Activated naive CD4-positive, alpha-beta T cell treated with anti-CD3 and anti-CD28 coated beads for 36 hours (primary cell): ENCODE measurements around the gene MRPL11. TPM values are rescaled to one million over a fixed set of nuclear protein-coding genes. Genes with fewer than 3 reads are reported as not detected.
"Not testable (repeated sequence)": the region's sequence is repeated elsewhere in the genome, so short reads cannot be mapped to it uniquely, and the experiment has no call there.

Source experiments
- CTCF ChIA-PET: fragments of 350-600 bp; sonication (Branson Sonifier 250); formaldehyde crosslinking; loops from one replicate; lab custom pipeline; 2021; ENCODE audit warnings: antibody characterized with exemption; lab: Charles Lee
- DNase-seq: peaks from one replicate; pipeline ENCODE4 v3.0.0-alpha.2; 2020
- H3K27ac Mint-ChIP-seq: one replicate; pipeline ENCODE4 v1.8.0; 2021; ENCODE audit warnings: mild to moderate bottlenecking, mixed read lengths
- H3K27me3 Mint-ChIP-seq: one replicate; pipeline ENCODE4 v1.8.0; 2021; ENCODE audit warnings: low read depth, mixed read lengths
- H3K36me3 Mint-ChIP-seq: one replicate; pipeline ENCODE4 v1.8.0; 2021; ENCODE audit warnings: low read depth, mixed read lengths
- H3K4me1 Mint-ChIP-seq: one replicate; pipeline ENCODE4 v1.8.0; 2021; ENCODE audit warnings: low read depth, mixed read lengths
- H3K4me3 Mint-ChIP-seq: one replicate; pipeline ENCODE4 v1.8.0; 2021; ENCODE audit warnings: mild to moderate bottlenecking, moderate library complexity, mixed read lengths
- H3K9me3 Mint-ChIP-seq: one replicate; pipeline ENCODE4 v1.8.0; 2021; ENCODE audit warnings: mixed read lengths
- intact Hi-C: fragments of 100-400 bp; cut with micrococcal nuclease; formaldehyde crosslinking; loops from one replicate; pipeline ENCODE4 v1.15.1; 2023
- total RNA-seq, 2 experiments: library from RNA; stranded (reverse); gene quantifications; one replicate each; pipeline ENCODE4 v1.2.3, GENCODE V29; 2021

MRPL11 gene
- total RNA-seq, 2 experiments from 2014 or later = 143 to 144 TPM

DNA sequence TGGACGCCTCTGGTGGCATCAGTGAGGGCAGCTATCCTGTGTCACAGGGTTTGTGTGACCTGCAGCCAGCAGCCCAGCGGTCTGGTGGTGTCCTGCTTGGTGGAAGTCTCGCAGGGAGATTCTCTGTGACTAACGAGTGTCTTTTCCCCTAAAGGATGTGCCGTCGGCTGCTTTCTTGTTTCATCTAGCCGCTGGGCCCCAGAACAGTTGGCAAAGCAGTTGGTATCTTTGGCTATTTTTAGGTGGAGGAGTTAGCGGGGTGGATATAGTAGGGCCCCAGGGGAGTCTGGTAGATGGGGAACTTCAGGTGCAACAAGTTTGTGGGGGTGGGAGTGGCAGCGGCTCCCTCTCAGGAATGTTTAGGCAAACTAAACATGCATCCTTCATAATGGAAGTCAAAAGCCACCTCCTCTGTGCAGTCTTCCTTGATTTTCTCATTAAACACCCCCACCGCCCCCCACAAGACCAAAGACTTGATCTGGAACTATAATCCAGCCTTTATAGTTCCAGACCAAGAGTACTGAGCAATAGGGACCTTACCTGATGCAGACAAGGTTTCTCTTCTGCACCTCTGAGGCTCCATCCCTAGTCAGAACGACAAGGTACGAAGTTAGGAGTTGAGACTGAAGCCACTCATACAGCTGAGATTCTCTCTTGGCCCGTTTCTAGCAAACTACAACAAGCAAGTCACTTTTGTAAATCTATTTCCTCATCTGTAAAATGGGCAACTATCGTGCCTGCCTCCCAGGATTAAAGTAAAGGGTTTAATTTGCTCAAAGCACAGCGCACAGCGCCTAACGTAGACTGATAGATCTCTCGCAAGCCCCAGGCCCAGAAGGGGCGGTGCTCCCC lies 27.0 kb upstream of the MRPL11 start:
- H3K4me1 Mint-ChIP-seq = peaks cover 33% of the 10 kb centered on the region
- H3K9me3 Mint-ChIP-seq = peaks cover 2% of the 10 kb centered on the region
- intact Hi-C loops = loop anchor here (1.0 to 2.0 kb wide), 4 partner anchors 15 to 47 kb away; partner anchors contain the start of genes BBS1 and DPP3
- H3K27me3 Mint-ChIP-seq = no peaks in the 10 kb centered on the region
- no peaks in the 10 kb centered on the region for H3K36me3 Mint-ChIP-seq
- peak overlapping the region; percentile 82 for H3K4me3 Mint-ChIP-seq
- H3K27ac Mint-ChIP-seq = no peak overlapping the region
- CTCF ChIA-PET = interaction anchor here (0.8 to 1.0 kb wide), 2 partner anchors 11 to 27 kb away, joined by 3 to 4 read pairs; partner anchors contain the start of gene MRPL11
- no peak for DNase-seq

DNA sequence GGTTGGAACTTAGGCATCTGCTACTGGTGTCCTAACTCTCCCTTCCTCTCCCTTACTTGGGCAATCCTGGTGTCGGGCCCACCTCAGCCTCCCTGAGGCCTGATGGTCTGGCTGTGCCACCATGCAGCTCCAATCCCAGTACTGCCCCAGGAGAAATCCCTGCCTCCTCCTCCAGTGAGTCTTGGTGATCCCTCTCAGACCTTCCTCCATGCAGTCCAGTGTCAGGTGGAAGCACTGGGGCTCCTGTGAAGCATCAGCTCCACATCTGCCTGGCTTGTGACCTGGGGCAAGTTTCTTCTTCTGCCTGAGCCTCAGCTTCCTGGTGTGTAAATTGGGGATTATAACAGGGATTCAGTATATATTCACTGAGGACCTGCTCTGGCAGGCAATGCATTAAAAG lies 26.3 kb upstream of the MRPL11 start:
- no peaks in the 10 kb centered on the region for H3K27me3 Mint-ChIP-seq
- no peak overlapping the region for H3K27ac Mint-ChIP-seq
- H3K4me1 Mint-ChIP-seq = peaks cover 33% of the 10 kb centered on the region
- CTCF ChIA-PET = interaction anchor here (0.8 kb wide), 1 partner anchor 11 kb away, joined by 3 read pairs; no protein-coding TSS in a partner anchor
- no peak overlapping the region for H3K4me3 Mint-ChIP-seq
- DNase-seq = no peak
- peaks cover 2% of the 10 kb centered on the region for H3K9me3 Mint-ChIP-seq
- H3K36me3 Mint-ChIP-seq = no peaks in the 10 kb centered on the region
- intact Hi-C loops = no loop called here

DNA sequence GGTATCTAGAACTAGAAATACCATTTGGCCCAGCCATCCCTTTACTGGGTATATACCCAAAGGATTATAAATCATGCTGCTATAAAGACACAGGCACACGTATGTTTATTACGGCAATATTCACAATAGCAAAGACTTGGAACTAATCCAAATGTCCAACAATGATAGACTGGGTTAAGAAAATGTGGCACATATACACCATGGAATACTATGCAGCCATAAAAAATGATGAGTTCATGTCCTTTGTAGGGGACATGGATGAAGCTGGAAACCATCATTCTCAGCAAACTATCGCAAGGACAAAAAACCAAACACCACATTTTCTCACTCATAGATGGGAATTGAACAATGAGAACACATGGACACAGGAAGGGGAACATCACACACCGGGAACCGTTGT lies 25.5 kb upstream of the MRPL11 start:
- H3K36me3 Mint-ChIP-seq, H3K4me3 Mint-ChIP-seq, DNase-seq, H3K27ac Mint-ChIP-seq, H3K9me3 Mint-ChIP-seq, CTCF ChIA-PET, H3K27me3 Mint-ChIP-seq, intact Hi-C loops: not testable (repeated sequence)
- H3K4me1 Mint-ChIP-seq = peaks cover 37% of the 10 kb centered on the region

- intact Hi-C loops = no loop called here
- no peak for DNase-seq
- H3K36me3 Mint-ChIP-seq = no peaks in the 10 kb centered on the region
- peaks cover 2% of the 10 kb centered on the region for H3K9me3 Mint-ChIP-seq
- H3K4me1 Mint-ChIP-seq = peaks cover 34% of the 10 kb centered on the region
- H3K27me3 Mint-ChIP-seq = no peaks in the 10 kb centered on the region
- no peak overlapping the region for H3K4me3 Mint-ChIP-seq
- peak overlapping the region; percentile 7 for H3K27ac Mint-ChIP-seq
- CTCF ChIA-PET = interaction anchor here (0.7 to 1.2 kb wide), 2 partner anchors 24 to 680 kb away, joined by 3 to 5 read pairs; partner anchors contain the start of gene MRPL11
Observed at GRCh38 chr11:66462911-66463310, 24.3 kb upstream of the MRPL11 start.

DNA sequence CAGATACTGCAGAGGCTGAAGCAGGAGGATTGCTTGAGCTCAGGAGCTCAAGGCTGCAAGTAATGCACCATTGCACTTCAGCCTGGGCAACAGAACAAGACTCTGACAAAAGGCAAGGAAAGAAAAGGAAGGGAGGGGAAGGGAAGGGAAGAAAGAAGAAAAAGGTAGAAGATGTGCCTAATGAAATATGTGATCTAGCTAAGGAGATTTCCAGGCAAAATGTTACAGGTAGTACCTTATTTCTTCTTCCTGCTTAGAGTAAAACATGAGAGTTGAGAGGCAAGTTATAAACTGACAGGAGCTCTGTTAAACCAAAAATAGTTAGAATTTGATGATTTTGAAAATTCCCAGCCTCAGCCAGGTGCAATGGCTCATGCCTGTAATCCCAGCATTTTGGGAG lies 23.4 kb upstream of the MRPL11 start:
- H3K4me3 Mint-ChIP-seq = no peak overlapping the region
- intact Hi-C loops = no loop called here
- H3K9me3 Mint-ChIP-seq = peaks cover 2% of the 10 kb centered on the region
- no peaks in the 10 kb centered on the region for H3K27me3 Mint-ChIP-seq
- no peak overlapping the region for H3K27ac Mint-ChIP-seq
- CTCF ChIA-PET = interaction anchor here (0.5 to 0.8 kb wide), 2 partner anchors 23 to 108 kb away, joined by 3 to 5 read pairs; partner anchors contain the start of gene MRPL11
- H3K36me3 Mint-ChIP-seq = no peaks in the 10 kb centered on the region
- peaks cover 29% of the 10 kb centered on the region for H3K4me1 Mint-ChIP-seq
- DNase-seq = no peak

DNA sequence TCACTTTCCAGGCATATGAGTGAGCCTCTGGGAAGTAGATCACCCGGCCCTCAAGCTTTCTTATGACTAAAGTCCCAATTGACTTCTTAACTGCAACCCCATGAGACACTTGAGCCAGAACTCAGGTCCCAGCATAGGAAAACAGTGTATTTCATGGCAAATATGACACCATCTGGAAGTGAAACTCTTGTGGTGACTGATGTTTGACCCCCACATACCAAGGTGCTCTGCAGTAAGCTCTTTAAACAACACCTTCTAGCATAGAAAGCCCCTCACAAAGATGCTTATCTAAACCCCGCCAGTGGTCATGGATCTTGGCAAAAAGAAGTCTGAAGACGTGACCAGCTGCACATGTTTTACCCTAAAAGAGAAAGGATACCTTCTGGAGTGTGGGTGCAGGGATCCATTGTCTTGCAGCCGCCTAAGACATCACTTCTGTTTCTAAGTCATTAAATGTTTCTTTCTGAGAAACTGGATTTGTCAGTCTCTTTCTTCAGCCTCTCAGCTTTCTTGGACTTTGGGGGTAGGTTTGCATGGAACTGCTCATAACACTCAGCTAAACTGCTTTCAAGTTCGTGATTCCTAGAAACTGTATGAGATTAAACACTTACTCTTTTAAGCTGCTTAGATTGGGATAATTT lies 20.6 kb upstream of the MRPL11 start:
- no peak for DNase-seq
- CTCF ChIA-PET = no interaction called here
- Mint-ChIP-seq H3K27me3 (no peaks in the 10 kb centered on the region), H3K36me3 (no peaks in the 10 kb centered on the region), H3K27ac (no peak overlapping the region), H3K4me3 (no peak overlapping the region), H3K9me3 (peaks cover 2% of the 10 kb centered on the region), H3K4me1 (peaks cover 28% of the 10 kb centered on the region)
- intact Hi-C loops = no loop called here

GRCh38 chr11:66457826-66458225 lies 19.2 kb upstream of the MRPL11 start:
- intact Hi-C loops = no loop called here
- CTCF ChIA-PET = interaction anchor here (1.0 to 1.1 kb wide), 2 partner anchors 40 to 72 kb away, joined by 3 read pairs; no protein-coding TSS in a partner anchor
- peaks cover 29% of the 10 kb centered on the region for H3K4me1 Mint-ChIP-seq
- H3K4me3 Mint-ChIP-seq = no peak overlapping the region
- peaks cover 2% of the 10 kb centered on the region for H3K9me3 Mint-ChIP-seq
- no peaks in the 10 kb centered on the region for H3K36me3 Mint-ChIP-seq
- no peak overlapping the region for H3K27ac Mint-ChIP-seq
- H3K27me3 Mint-ChIP-seq = no peaks in the 10 kb centered on the region
- no peak for DNase-seq

GRCh38 chr11:66454828-66455227 lies 16.2 kb upstream of the MRPL11 start:
- intact Hi-C loops = no loop called here
- no peaks in the 10 kb centered on the region for H3K27me3 Mint-ChIP-seq
- H3K27ac Mint-ChIP-seq = no peak overlapping the region
- H3K4me3 Mint-ChIP-seq = no peak overlapping the region
- peaks cover 23% of the 10 kb centered on the region for H3K4me1 Mint-ChIP-seq
- CTCF ChIA-PET = interaction anchor here (1.1 kb wide), 1 partner anchor 10 kb away, joined by 3 read pairs; no protein-coding TSS in a partner anchor
- H3K9me3 Mint-ChIP-seq = no peaks in the 10 kb centered on the region
- H3K36me3 Mint-ChIP-seq = no peaks in the 10 kb centered on the region
- no peak for DNase-seq

DNA sequence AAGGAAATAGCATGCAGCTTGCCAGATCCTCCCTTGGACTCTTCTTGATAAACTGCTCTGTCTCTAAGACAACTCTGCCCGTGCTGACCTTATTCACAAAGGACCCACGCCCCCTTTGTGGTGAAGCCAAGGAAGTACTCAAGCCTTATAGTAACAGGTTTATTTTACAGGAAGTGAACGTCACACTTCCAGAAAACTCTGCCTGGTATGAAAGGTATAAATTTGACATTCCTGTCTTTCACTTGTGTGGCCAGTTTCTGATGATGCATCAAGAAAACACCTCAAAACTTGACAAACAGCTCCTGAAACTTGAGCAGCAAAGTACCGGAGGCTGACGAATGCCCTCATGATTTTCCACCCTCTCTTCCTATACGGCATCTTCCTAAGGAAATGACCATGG lies 15.6 kb upstream of the MRPL11 start:
- no peaks in the 10 kb centered on the region for H3K27me3 Mint-ChIP-seq
- H3K27ac Mint-ChIP-seq = no peak overlapping the region
- CTCF ChIA-PET = interaction anchor here (1.1 kb wide), 1 partner anchor 11 kb away, joined by 3 read pairs; no protein-coding TSS in a partner anchor
- no peak overlapping the region for H3K4me3 Mint-ChIP-seq
- peak; percentile 31 for DNase-seq
- intact Hi-C loops = no loop called here
- H3K4me1 Mint-ChIP-seq = peaks cover 20% of the 10 kb centered on the region
- H3K36me3 Mint-ChIP-seq = no peaks in the 10 kb centered on the region
- no peaks in the 10 kb centered on the region for H3K9me3 Mint-ChIP-seq

DNA sequence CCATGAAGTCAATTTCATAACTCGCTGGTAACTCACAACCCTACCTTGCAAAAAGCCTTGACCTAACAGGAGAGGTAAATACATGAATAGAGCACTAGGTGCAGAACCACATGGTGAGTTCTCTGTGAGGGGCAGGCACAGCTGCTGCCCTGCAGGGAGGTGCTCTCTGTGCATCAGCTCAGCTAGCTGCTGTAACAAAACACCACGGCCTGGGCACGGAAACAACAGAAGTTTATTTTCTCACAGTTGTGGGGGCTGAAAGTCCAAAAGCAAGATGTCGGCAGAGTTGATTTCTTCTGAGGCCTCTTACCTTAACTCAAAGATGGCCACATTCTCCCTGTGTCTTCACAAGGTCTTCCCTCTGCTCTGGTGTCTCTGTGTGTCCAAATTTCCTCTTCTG lies 13.0 kb upstream of the MRPL11 start:
- no peak for DNase-seq
- Mint-ChIP-seq H3K27ac (no peak overlapping the region), H3K36me3 (no peaks in the 10 kb centered on the region), H3K9me3 (no peaks in the 10 kb centered on the region), H3K27me3 (no peaks in the 10 kb centered on the region), H3K4me1 (peaks cover 16% of the 10 kb centered on the region), H3K4me3 (no peak overlapping the region)
- intact Hi-C loops = no loop called here
- CTCF ChIA-PET = interaction anchor here (1.4 kb wide), 1 partner anchor 13 kb away, joined by 5 read pairs; the partner anchor contains the start of gene MRPL11

DNA sequence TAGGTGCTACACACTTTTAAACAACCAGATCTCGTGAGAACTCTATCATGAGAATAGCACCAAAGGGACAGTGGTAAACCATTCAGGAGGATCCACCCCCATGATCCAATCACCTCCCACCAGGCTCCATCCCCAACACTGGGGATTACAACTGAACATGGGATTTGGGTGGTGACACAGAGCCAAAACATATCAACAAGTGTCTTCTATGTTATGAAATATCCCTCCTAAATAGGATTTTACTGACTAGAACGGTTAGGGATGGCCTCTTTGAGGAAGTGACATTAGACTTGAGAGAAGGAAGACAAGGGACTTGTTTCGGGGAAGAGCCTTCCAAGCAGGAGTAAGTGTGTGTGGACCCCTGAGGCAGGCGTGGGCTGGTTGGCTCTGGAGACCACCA lies 11.9 kb upstream of the MRPL11 start:
- CTCF ChIA-PET = no interaction called here
- H3K9me3 Mint-ChIP-seq = no peaks in the 10 kb centered on the region
- H3K27me3 Mint-ChIP-seq = no peaks in the 10 kb centered on the region
- no peak for DNase-seq
- H3K27ac Mint-ChIP-seq = no peak overlapping the region
- H3K4me3 Mint-ChIP-seq = no peak overlapping the region
- H3K36me3 Mint-ChIP-seq = no peaks in the 10 kb centered on the region
- intact Hi-C loops = no loop called here
- H3K4me1 Mint-ChIP-seq = peaks cover 16% of the 10 kb centered on the region

- CTCF ChIA-PET = no interaction called here
- H3K4me1 Mint-ChIP-seq = no peaks in the 10 kb centered on the region
- H3K36me3 Mint-ChIP-seq = no peaks in the 10 kb centered on the region
- H3K27me3 Mint-ChIP-seq = peaks cover 2% of the 10 kb centered on the region
- DNase-seq = no peak
- H3K9me3 Mint-ChIP-seq = peaks cover 4% of the 10 kb centered on the region
- intact Hi-C loops = no loop called here
- no peak overlapping the region for H3K4me3 Mint-ChIP-seq
- no peak overlapping the region for H3K27ac Mint-ChIP-seq
Observed at GRCh38 chr11:66448523-66448922, 9.9 kb upstream of the MRPL11 start.
